Measurements from ENCODE around the gene GABRD.

- TF ChIP-seq CTCF (IDR thresholded peaks at IDR 0.05; ENCODE audit: insufficient read depth, low read depth, low read length), result no peak
- no peak for TF ChIP-seq EZH2 (IDR thresholded peaks at IDR 0.05; ENCODE audit: insufficient read depth, low read length)
Measured at GRCh38 chr1:2031546-2032540, 12.7 kb downstream of the GABRD start.
